NCI-H748 treated with DMSO at 0.1 percent for 48 hours (cell line): ENCODE results near the gene FRK.
"Not testable (repeated sequence)": the region's sequence is repeated elsewhere in the genome, so short reads cannot be mapped to it uniquely, and the experiment has no call there.

Experiments used
- DNase-seq: peaks from one replicate; lab custom pipeline; 2025; lab: John Stamatoyannopoulos, UW

The FRK gene

GRCh38 chr6:116060572-116061283 lies at the start of gene FRK:
FRK (minus strand) TSS chr6:116060891; CDS start chr6:116060311, 580 bp downstream.
- DNase-seq = peak; percentile 28

GRCh38 chr6:116108836-116109235 lies 48.1 kb upstream of the FRK start:
- no peak for DNase-seq

GRCh38 chr6:116106146-116106545 lies 45.5 kb upstream of the FRK start:
- no peak for DNase-seq

GRCh38 chr6:116105247-116105646 lies 44.6 kb upstream of the FRK start:
- DNase-seq = no peak

GRCh38 chr6:116104636-116105035 lies 43.9 kb upstream of the FRK start:
- DNase-seq = no peak

- DNase-seq = no peak
These were observed 42.2 kb upstream of the FRK start for GRCh38 chr6:116102873-116103272.

- DNase-seq = no peak
These were observed 41.1 kb upstream of the FRK start for GRCh38 chr6:116101790-116102189.

- DNase-seq = no peak
These were observed 40.6 kb upstream of the FRK start for GRCh38 chr6:116101302-116101718.

GRCh38 chr6:116100419-116101301 lies 40.0 kb upstream of the FRK start, which contains the start of gene NT5DC1:
NT5DC1 (plus strand) TSS chr6:116100853; CDS start chr6:116100931, 78 bp downstream.
- peak; percentile 54 for DNase-seq

GRCh38 chr6:116099036-116099435 lies 38.3 kb upstream of the FRK start:
- DNase-seq = no peak

GRCh38 chr6:116096979-116097816 lies 36.5 kb upstream of the FRK start:
- DNase-seq = peak; percentile 3

GRCh38 chr6:116096048-116096759 lies 35.5 kb upstream of the FRK start:
- DNase-seq = not testable (repeated sequence)

- DNase-seq = no peak
These were observed 33.4 kb upstream of the FRK start for GRCh38 chr6:116094041-116094440.

GRCh38 chr6:116090251-116090650 lies 29.6 kb upstream of the FRK start:
- no peak for DNase-seq

- no peak for DNase-seq
These were observed 28.3 kb upstream of the FRK start for GRCh38 chr6:116088946-116089345.

GRCh38 chr6:116087437-116088027 lies 26.8 kb upstream of the FRK start:
- DNase-seq = no peak

- no peak for DNase-seq
These were observed 23.6 kb upstream of the FRK start for GRCh38 chr6:116084284-116084683.

GRCh38 chr6:116083052-116083451 lies 22.4 kb upstream of the FRK start:
- DNase-seq = no peak

- DNase-seq = no peak
These were observed 18.3 kb upstream of the FRK start for GRCh38 chr6:116078945-116079344.

GRCh38 chr6:116078522-116078921 lies 17.8 kb upstream of the FRK start:
- no peak for DNase-seq

- no peak for DNase-seq
These were observed 14.2 kb upstream of the FRK start for GRCh38 chr6:116074732-116075390.
